PC-9 (cell line): ENCODE data around the gene IQSEC1.

ENCODE experiments used
- CTCF ChIP-seq: fragments of 200-600 bp; sonication (generic); conservative IDR thresholded peaks from 2 replicates; pipeline ENCODE4 v1.6.1; 2017; ENCODE audit warnings: mixed run types, antibody characterized with exemption, mild to moderate bottlenecking, moderate library complexity
- EZH2 ChIP-seq: fragments of 200-600 bp; sonication (generic); IDR thresholded peaks from 2 replicates; pipeline ENCODE4 v1.8.0; 2017; ENCODE audit warnings: antibody characterized with exemption, low read depth

GRCh38 chr3:12956316-12956660 lies 116.9 kb downstream of the IQSEC1 start:
- TF ChIP-seq CTCF, result no peak
- no peak for TF ChIP-seq EZH2
